ENCODE measurements around the gene PRUNE2.

DNA sequence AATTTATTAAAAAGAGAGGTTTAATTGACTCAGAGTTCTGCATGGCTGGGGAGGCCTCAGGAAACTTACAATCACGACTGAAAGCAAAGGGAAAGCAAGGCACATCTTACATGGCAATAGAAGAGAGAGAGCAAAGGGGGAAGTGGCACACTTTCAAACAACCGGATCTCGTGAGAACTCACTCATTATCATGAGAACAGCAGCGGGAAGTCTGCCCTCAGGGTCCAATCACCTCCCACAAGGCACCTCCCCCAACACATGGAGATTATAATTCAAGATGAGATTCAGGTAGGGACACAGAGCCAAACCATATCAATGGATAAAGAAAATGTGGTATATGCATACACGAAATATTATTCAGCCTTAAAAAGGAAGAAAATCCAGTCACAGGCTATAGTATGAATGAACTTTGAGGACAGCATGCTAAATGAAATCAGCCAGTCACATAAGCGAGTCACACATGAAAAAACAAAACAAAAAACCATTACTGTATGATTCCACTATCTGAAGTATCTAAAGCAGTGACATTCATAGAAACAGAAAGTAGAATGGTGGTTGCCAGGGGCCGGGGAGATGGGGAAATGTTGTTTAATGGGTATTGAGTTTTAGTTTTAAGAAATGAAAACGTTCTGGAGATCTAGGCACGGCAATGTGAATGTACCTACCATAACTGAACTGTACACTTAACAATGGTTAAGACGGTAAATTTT lies 225.0 kb downstream of the PRUNE2 start:
- TF ChIP-seq TAF1 (IDR thresholded peaks at IDR 0.05; ENCODE audit: borderline replicate concordance, low read depth, low read length) (no peak), TEAD4 (IDR thresholded peaks at IDR 0.05; ENCODE audit: borderline replicate concordance, insufficient read depth) (no peak)
- TF ChIP-seq, protein P1, sequence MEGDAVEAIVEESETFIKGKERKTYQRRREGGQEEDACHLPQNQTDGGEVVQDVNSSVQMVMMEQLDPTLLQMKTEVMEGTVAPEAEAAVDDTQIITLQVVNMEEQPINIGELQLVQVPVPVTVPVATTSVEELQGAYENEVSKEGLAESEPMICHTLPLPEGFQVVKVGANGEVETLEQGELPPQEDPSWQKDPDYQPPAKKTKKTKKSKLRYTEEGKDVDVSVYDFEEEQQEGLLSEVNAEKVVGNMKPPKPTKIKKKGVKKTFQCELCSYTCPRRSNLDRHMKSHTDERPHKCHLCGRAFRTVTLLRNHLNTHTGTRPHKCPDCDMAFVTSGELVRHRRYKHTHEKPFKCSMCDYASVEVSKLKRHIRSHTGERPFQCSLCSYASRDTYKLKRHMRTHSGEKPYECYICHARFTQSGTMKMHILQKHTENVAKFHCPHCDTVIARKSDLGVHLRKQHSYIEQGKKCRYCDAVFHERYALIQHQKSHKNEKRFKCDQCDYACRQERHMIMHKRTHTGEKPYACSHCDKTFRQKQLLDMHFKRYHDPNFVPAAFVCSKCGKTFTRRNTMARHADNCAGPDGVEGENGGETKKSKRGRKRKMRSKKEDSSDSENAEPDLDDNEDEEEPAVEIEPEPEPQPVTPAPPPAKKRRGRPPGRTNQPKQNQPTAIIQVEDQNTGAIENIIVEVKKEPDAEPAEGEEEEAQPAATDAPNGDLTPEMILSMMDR (IDR thresholded peaks at IDR 0.05) = no peak
